Measurements from ENCODE around the gene GPR180.

- no peak for TF ChIP-seq CTCF (IDR thresholded peaks at IDR 0.05)
- no peak for TF ChIP-seq POLR2A (IDR thresholded peaks at IDR 0.05)
These were observed 81.8 kb downstream of the GPR180 start for GRCh38 chr13:94683409-94683808.
